NCI-H1694 treated with DMSO at 0.1 percent for 48 hours (cell line): Measurements from ENCODE around the gene PPP1R37.

Experiments used
- DNase-seq: peaks from one replicate; lab custom pipeline; 2025; lab: John Stamatoyannopoulos, UW

Gene PPP1R37

GRCh38 chr19:45092747-45093678 is at the start of gene PPP1R37:
Gene PPP1R37, plus strand, starts transcription at chr19:45093179. Its CDS starts 147 bp downstream, at chr19:45093326.
- DNase-seq, result peak; percentile 89

- DNase-seq, result no peak
Observed at GRCh38 chr19:45045671-45046353, 47.2 kb upstream of the PPP1R37 start.

GRCh38 chr19:45046355-45046754 is 46.6 kb upstream of the PPP1R37 start:
- no peak for DNase-seq

- DNase-seq, result no peak
Observed at GRCh38 chr19:45047188-45047797, 45.7 kb upstream of the PPP1R37 start.

GRCh38 chr19:45049073-45049736 is 43.8 kb upstream of the PPP1R37 start:
- DNase-seq, result no peak

GRCh38 chr19:45050036-45050435 is 42.9 kb upstream of the PPP1R37 start:
- DNase-seq, result no peak

- DNase-seq, result no peak
Observed at GRCh38 chr19:45051929-45052579, 40.9 kb upstream of the PPP1R37 start.

GRCh38 chr19:45056831-45057230 is 36.1 kb upstream of the PPP1R37 start:
- no peak for DNase-seq

- no peak for DNase-seq
Observed at GRCh38 chr19:45057444-45057843, 35.5 kb upstream of the PPP1R37 start.

GRCh38 chr19:45058622-45059159 is 34.3 kb upstream of the PPP1R37 start:
- DNase-seq, result no peak

GRCh38 chr19:45059258-45059965 is 33.6 kb upstream of the PPP1R37 start:
- peak; percentile 68 for DNase-seq

GRCh38 chr19:45061965-45062364 is 31.0 kb upstream of the PPP1R37 start:
- no peak for DNase-seq

- DNase-seq, result no peak
Observed at GRCh38 chr19:45063851-45064801, 28.9 kb upstream of the PPP1R37 start.

- no peak for DNase-seq
Observed at GRCh38 chr19:45066921-45067661, 25.9 kb upstream of the PPP1R37 start.

- DNase-seq, result no peak
Observed at GRCh38 chr19:45068041-45068440, 24.9 kb upstream of the PPP1R37 start.

- no peak for DNase-seq
Observed at GRCh38 chr19:45069056-45069455, 23.9 kb upstream of the PPP1R37 start.

- no peak for DNase-seq
Observed at GRCh38 chr19:45070214-45070613, 22.8 kb upstream of the PPP1R37 start.

- DNase-seq, result no peak
Observed at GRCh38 chr19:45070861-45071544, 22.0 kb upstream of the PPP1R37 start.
